Measurements from ENCODE around the gene MARCHF5. TPM values are rescaled to one million over a fixed set of nuclear protein-coding genes. Genes with fewer than 3 reads are reported as not detected.

Gene MARCHF5
- total and polyA plus RNA-seq, 2 donors (not counting 1 experiment from before 2014, with no cell fraction given), result 7.2 to 25.9 TPM

DNA sequence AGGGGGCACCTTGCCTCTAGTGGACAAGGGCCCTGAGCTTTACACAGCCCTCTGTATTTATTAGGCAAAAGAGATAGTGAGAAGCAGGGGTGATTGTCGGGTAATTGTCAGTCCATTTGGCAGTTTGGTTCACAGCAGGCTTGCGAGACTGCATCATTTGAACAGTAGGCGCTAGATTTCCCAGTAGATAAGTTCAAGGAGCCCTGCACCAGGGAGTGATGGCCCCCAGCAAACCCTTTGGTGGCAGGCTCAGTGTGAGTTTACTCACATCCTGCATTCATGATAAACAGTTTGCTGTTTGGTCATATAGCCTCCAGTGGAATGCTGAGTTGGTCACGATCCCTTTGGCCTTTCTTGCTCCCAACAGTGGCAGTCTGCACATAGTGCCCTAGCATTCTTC, 59.4 kb downstream of the MARCHF5 start:
- ChIA-PET CTCF (no interaction called here), POLR2A (no interaction called here)
- no peak overlapping the region for H3K27ac ChIP-seq (ENCODE audit: low read length in 2 of 2)
- no peak for DNase-seq
- no peaks in the 10 kb centered on the region for H3K4me1 ChIP-seq (ENCODE audit: control insufficient read depth in 2 of 2, insufficient read depth in 2 of 2, low read length in 2 of 2)
- H3K4me1 Mint-ChIP-seq, result no peaks in the 10 kb centered on the region
- no peak overlapping the region for H3K4me3 ChIP-seq (ENCODE audit: control extremely low read depth in 1 of 5, extremely low read depth in 1 of 5, insufficient read depth in 1 of 5, low read depth in 2 of 5, low read length in 4 of 5)
- H3K27me3 ChIP-seq (replicated peaks in 1 of 4; ENCODE audit: control extremely low read depth in 1 of 4, control insufficient read depth in 3 of 4, insufficient read depth in 4 of 4, low read length in 3 of 4), result no peaks in the 10 kb centered on the region
- no peak overlapping the region for H3K4me2 ChIP-seq (replicated peaks; ENCODE audit: low read depth, low read length, poor library complexity, severe bottlenecking)
- H3K4me3 Mint-ChIP-seq, result no peak overlapping the region
- no peaks in the 10 kb centered on the region for H3K27me3 Mint-ChIP-seq
- H3K27ac Mint-ChIP-seq, result no peak overlapping the region
- intact Hi-C loops (cut with micrococcal nuclease), result no loop called here
- no peaks in the 10 kb centered on the region for H4K20me1 ChIP-seq (ENCODE audit: control insufficient read depth, insufficient read depth, low read length, poor library complexity, severe bottlenecking)
- no peaks in the 10 kb centered on the region for H3K9me3 Mint-ChIP-seq (ENCODE audit: insufficient read depth)
- ATAC-seq (ENCODE audit: low read depth), result no peak
- peaks cover 7 to 30% of the 10 kb centered on the region in 2 experiments for H3K36me3 ChIP-seq (replicated peaks in 1 of 2; ENCODE audit: control extremely low read depth in 1 of 2, control insufficient read depth in 1 of 2, extremely low read depth in 1 of 2, insufficient read depth in 2 of 2, low read length in 1 of 2)
- no peak overlapping the region for H2AFZ ChIP-seq (ENCODE audit: insufficient read depth, low read depth, low read length, poor library complexity, severe bottlenecking)
- H3K79me2 ChIP-seq (ENCODE audit: control insufficient read depth, insufficient read depth, low read length), result no peaks in the 10 kb centered on the region
- H3K9ac ChIP-seq (ENCODE audit: low read length), result no peak overlapping the region
- 96% methylated on average over 3 of the region's 4 CpGs for WGBS (ENCODE audit: insufficient coverage)
- TF ChIP-seq, protein P1, sequence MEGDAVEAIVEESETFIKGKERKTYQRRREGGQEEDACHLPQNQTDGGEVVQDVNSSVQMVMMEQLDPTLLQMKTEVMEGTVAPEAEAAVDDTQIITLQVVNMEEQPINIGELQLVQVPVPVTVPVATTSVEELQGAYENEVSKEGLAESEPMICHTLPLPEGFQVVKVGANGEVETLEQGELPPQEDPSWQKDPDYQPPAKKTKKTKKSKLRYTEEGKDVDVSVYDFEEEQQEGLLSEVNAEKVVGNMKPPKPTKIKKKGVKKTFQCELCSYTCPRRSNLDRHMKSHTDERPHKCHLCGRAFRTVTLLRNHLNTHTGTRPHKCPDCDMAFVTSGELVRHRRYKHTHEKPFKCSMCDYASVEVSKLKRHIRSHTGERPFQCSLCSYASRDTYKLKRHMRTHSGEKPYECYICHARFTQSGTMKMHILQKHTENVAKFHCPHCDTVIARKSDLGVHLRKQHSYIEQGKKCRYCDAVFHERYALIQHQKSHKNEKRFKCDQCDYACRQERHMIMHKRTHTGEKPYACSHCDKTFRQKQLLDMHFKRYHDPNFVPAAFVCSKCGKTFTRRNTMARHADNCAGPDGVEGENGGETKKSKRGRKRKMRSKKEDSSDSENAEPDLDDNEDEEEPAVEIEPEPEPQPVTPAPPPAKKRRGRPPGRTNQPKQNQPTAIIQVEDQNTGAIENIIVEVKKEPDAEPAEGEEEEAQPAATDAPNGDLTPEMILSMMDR (IDR thresholded peaks at IDR 0.05), result no peak
- TF ChIP-seq EZH2 (IDR thresholded peaks at IDR 0.05; ENCODE audit: borderline replicate concordance, insufficient read depth, low read depth, low read length, poor library complexity, severe bottlenecking), result no peak
- no peaks in the 10 kb centered on the region for H3K9me3 ChIP-seq (ENCODE audit: control extremely low read depth in 1 of 3, control insufficient read depth in 2 of 3, insufficient read depth in 1 of 3, low read length in 2 of 3)

- H3K9ac ChIP-seq (ENCODE audit: low read length), result no peak overlapping the region
- ChIA-PET CTCF (no interaction called here), POLR2A (no interaction called here)
- H3K4me2 ChIP-seq (replicated peaks; ENCODE audit: low read depth, low read length, poor library complexity, severe bottlenecking), result no peak overlapping the region
- WGBS (ENCODE audit: insufficient coverage), result 92% methylated on average over 3 of the region's 4 CpGs
- no peaks in the 10 kb centered on the region for H3K4me1 Mint-ChIP-seq
- ATAC-seq (ENCODE audit: low read depth) (no peak), DNase-seq (no peak)
- H3K4me1 ChIP-seq (ENCODE audit: control insufficient read depth in 2 of 2, insufficient read depth in 2 of 2, low read length in 2 of 2), result no peaks in the 10 kb centered on the region
- TF ChIP-seq, protein P1 (IDR thresholded peaks at IDR 0.05), result no peak
- TF ChIP-seq EZH2 (IDR thresholded peaks at IDR 0.05; ENCODE audit: borderline replicate concordance, insufficient read depth, low read depth, low read length, poor library complexity, severe bottlenecking), result no peak
- no peaks in the 10 kb centered on the region for H3K27me3 Mint-ChIP-seq
- H3K79me2 ChIP-seq (ENCODE audit: control insufficient read depth, insufficient read depth, low read length), result no peaks in the 10 kb centered on the region
- no peak overlapping the region for H2AFZ ChIP-seq (ENCODE audit: insufficient read depth, low read depth, low read length, poor library complexity, severe bottlenecking)
- H3K36me3 ChIP-seq (replicated peaks in 1 of 2; ENCODE audit: control extremely low read depth in 1 of 2, control insufficient read depth in 1 of 2, extremely low read depth in 1 of 2, insufficient read depth in 2 of 2, low read length in 1 of 2), result peaks cover 2 to 10% of the 10 kb centered on the region in 2 experiments
- no peak overlapping the region for H3K27ac ChIP-seq (ENCODE audit: low read length in 2 of 2)
- no peak overlapping the region for H3K4me3 ChIP-seq (ENCODE audit: control extremely low read depth in 1 of 5, extremely low read depth in 1 of 5, insufficient read depth in 1 of 5, low read depth in 2 of 5, low read length in 4 of 5)
- no peaks in the 10 kb centered on the region for H4K20me1 ChIP-seq (ENCODE audit: control insufficient read depth, insufficient read depth, low read length, poor library complexity, severe bottlenecking)
- H3K27me3 ChIP-seq (replicated peaks in 1 of 4; ENCODE audit: control extremely low read depth in 1 of 4, control insufficient read depth in 3 of 4, insufficient read depth in 4 of 4, low read length in 3 of 4), result no peaks in the 10 kb centered on the region
- intact Hi-C loops (cut with micrococcal nuclease), result no loop called here
- no peak overlapping the region for H3K4me3 Mint-ChIP-seq
- H3K9me3 ChIP-seq (ENCODE audit: control extremely low read depth in 1 of 3, control insufficient read depth in 2 of 3, insufficient read depth in 1 of 3, low read length in 2 of 3), result no peaks in the 10 kb centered on the region
- no peaks in the 10 kb centered on the region for H3K9me3 Mint-ChIP-seq (ENCODE audit: insufficient read depth)
- H3K27ac Mint-ChIP-seq, result no peak overlapping the region
Observed at GRCh38 chr10:92354587-92354986, 63.6 kb downstream of the MARCHF5 start.
